H9 (cell line): ENCODE results near the gene ETHE1. TPM values are rescaled to one million over a fixed set of nuclear protein-coding genes. Genes with fewer than 3 reads are reported as not detected.

Source experiments
- DNase-seq: peaks from one replicate; pipeline ENCODE4 v3.0.0-alpha.2; 2017
- H2AFZ ChIP-seq: one replicate; pipeline ENCODE4 v1.6.1; 2013; ENCODE audit warnings: mild to moderate bottlenecking, low read length, control low read depth, moderate library complexity
- H2AK5ac ChIP-seq: 2 replicates; pipeline ENCODE4 v1.6.1; 2013; ENCODE audit warnings: low read length, control low read depth, mixed read lengths; ENCODE audit not compliant: insufficient read length
- H2BK120ac ChIP-seq: one replicate; pipeline ENCODE4 v1.6.1; 2013; ENCODE audit warnings: low read depth, mild to moderate bottlenecking, low read length, control low read depth, inconsistent platforms; ENCODE audit not compliant: poor library complexity, severe bottlenecking
- H2BK12ac ChIP-seq: 2 replicates; pipeline ENCODE4 v1.6.1; 2013; ENCODE audit warnings: low read length, control low read depth, mixed read lengths, low read depth; ENCODE audit not compliant: insufficient read length
- H2BK15ac ChIP-seq: 2 replicates; pipeline ENCODE4 v1.6.1; 2013; ENCODE audit warnings: low read depth, low read length, control low read depth
- H2BK20ac ChIP-seq: one replicate; pipeline ENCODE4 v1.6.1; 2013; ENCODE audit warnings: low read depth, mild to moderate bottlenecking, low read length, control low read depth, inconsistent platforms; ENCODE audit not compliant: poor library complexity, severe bottlenecking
- H2BK5ac ChIP-seq: 2 replicates; pipeline ENCODE4 v1.6.1; 2013; ENCODE audit warnings: low read length, control low read depth, mixed read lengths; ENCODE audit not compliant: insufficient read length
- H3K14ac ChIP-seq: 2 replicates; pipeline ENCODE4 v1.6.1; 2013; ENCODE audit warnings: low read length, control low read depth; ENCODE audit not compliant: insufficient read depth
- H3K18ac ChIP-seq: 2 replicates; pipeline ENCODE4 v1.6.1; 2013; ENCODE audit warnings: low read depth, mild to moderate bottlenecking, mixed read lengths, low read length, control low read depth; ENCODE audit not compliant: insufficient read length
- H3K23ac ChIP-seq: 2 replicates; pipeline ENCODE4 v1.6.1; 2013; ENCODE audit warnings: low read length, control low read depth, mixed read lengths, low read depth; ENCODE audit not compliant: insufficient read length
- H3K23me2 ChIP-seq: 2 replicates; pipeline ENCODE4 v1.6.1; 2013; ENCODE audit warnings: low read depth, mild to moderate bottlenecking, mixed read lengths, low read length, control low read depth; ENCODE audit not compliant: insufficient read length, poor library complexity, severe bottlenecking
- H3K27ac ChIP-seq: 2 replicates; pipeline ENCODE4 v1.5.1; 2013; ENCODE audit warnings: low read length, control low read depth, mixed read lengths, low read depth; ENCODE audit not compliant: insufficient read length
- H3K27me3 ChIP-seq: 2 replicates; pipeline ENCODE4 v1.6.1; 2013; ENCODE audit warnings: low read length, control low read depth, inconsistent platforms; ENCODE audit not compliant: insufficient read depth
- H3K4ac ChIP-seq: 2 replicates; pipeline ENCODE4 v1.6.1; 2013; ENCODE audit warnings: low read depth, mild to moderate bottlenecking, control low read depth, inconsistent platforms, low read length, moderate library complexity
- H3K4me1 ChIP-seq: 2 replicates; pipeline ENCODE4 v1.6.1; 2013; ENCODE audit warnings: low read length, control low read depth, inconsistent platforms; ENCODE audit not compliant: insufficient read depth
- H3K4me2 ChIP-seq: 2 replicates; pipeline ENCODE4 v1.6.1; 2013; ENCODE audit warnings: low read length, control low read depth, mixed read lengths; ENCODE audit not compliant: insufficient read length, insufficient read depth
- H3K56ac ChIP-seq: 2 replicates; pipeline ENCODE4 v1.6.1; 2013; ENCODE audit warnings: low read depth, mild to moderate bottlenecking, mixed read lengths, low read length, control low read depth; ENCODE audit not compliant: insufficient read length
- H3K79me1 ChIP-seq: 2 replicates; pipeline ENCODE4 v1.6.1; 2013; ENCODE audit warnings: low read depth, mild to moderate bottlenecking, moderate library complexity, low read length, control low read depth, inconsistent platforms; ENCODE audit not compliant: insufficient read depth, poor library complexity, severe bottlenecking
- H3K79me2 ChIP-seq: 2 replicates; pipeline ENCODE4 v1.6.1; 2013; ENCODE audit warnings: low read length, control low read depth, inconsistent platforms; ENCODE audit not compliant: insufficient read depth
- H3K9ac ChIP-seq: 2 replicates; pipeline ENCODE4 v1.6.1; 2013; ENCODE audit warnings: low read length, control low read depth, mixed read lengths; ENCODE audit not compliant: insufficient read length; ENCODE audit errors: extremely low read depth
- H3K9me3 ChIP-seq: one replicate; pipeline ENCODE4 v1.6.1; 2013; ENCODE audit warnings: low read depth, low read length, inconsistent platforms; ENCODE audit not compliant: control insufficient read depth
- H3T11ph ChIP-seq: one replicate; pipeline ENCODE4 v1.6.1; 2013; ENCODE audit warnings: mild to moderate bottlenecking, low read length, control low read depth, inconsistent platforms
- H4K20me1 ChIP-seq: one replicate; pipeline ENCODE4 v1.6.1; 2013; ENCODE audit not compliant: control insufficient read depth, insufficient read length, insufficient read depth
- H4K5ac ChIP-seq: 2 replicates; pipeline ENCODE4 v1.6.1; 2013; ENCODE audit warnings: low read depth, mild to moderate bottlenecking, mixed read lengths, low read length, control low read depth; ENCODE audit not compliant: insufficient read length
- H4K8ac ChIP-seq: replicated peaks from 2 replicates; pipeline ENCODE4 v1.6.1; 2013; ENCODE audit warnings: low read length, control low read depth, mixed read lengths, low read depth; ENCODE audit not compliant: insufficient read length
- H4K91ac ChIP-seq: 2 replicates; pipeline ENCODE4 v1.6.1; 2013; ENCODE audit warnings: low read depth, mild to moderate bottlenecking, moderate library complexity, mixed read lengths, low read length, control low read depth; ENCODE audit not compliant: insufficient read length
- H3K27ac Mint-ChIP-seq, 3 experiments: 2 replicates in 2 of 3; 3 replicates in 1 of 3; pipeline ENCODE4 v1.8.0; 2020 to 2021; ENCODE audit warnings: mixed read lengths in 3 of 3, mild to moderate bottlenecking in 1 of 3, moderate library complexity in 1 of 3
- H3K27me3 Mint-ChIP-seq: 2 replicates; pipeline ENCODE4 v1.8.0; 2021; ENCODE audit warnings: low read depth, mild to moderate bottlenecking, moderate library complexity, mixed read lengths
- H3K36me3 Mint-ChIP-seq, 3 experiments: 2 replicates in 2 of 3; 3 replicates in 1 of 3; pipeline ENCODE4 v1.8.0; 2020 to 2021; ENCODE audit warnings: low read depth in 3 of 3, mixed read lengths in 3 of 3; ENCODE audit not compliant: insufficient read depth in 1 of 3
- H3K4me1 Mint-ChIP-seq, 2 experiments: 2 replicates each; pipeline ENCODE4 v1.8.0; 2020; ENCODE audit warnings: mixed read lengths in 2 of 2
- H3K4me3 Mint-ChIP-seq, 2 experiments: 2 replicates in 1 of 2; 3 replicates in 1 of 2; pipeline ENCODE4 v1.8.0; 2020 to 2021; ENCODE audit warnings: mild to moderate bottlenecking in 2 of 2, mixed read lengths in 2 of 2, moderate library complexity in 1 of 2
- H3K9me3 Mint-ChIP-seq, 2 experiments: 2 replicates in 1 of 2; 3 replicates in 1 of 2; pipeline ENCODE4 v1.8.0; 2020; ENCODE audit warnings: mild to moderate bottlenecking in 2 of 2, mixed read lengths in 2 of 2, moderate library complexity in 1 of 2
- CTCF ChIP-seq: fragments of 200-600 bp; sonication (generic); conservative IDR thresholded peaks from 3 replicates; pipeline ENCODE4 v1.8.0; 2021; ENCODE audit warnings: antibody characterized with exemption, mild to moderate bottlenecking
- WGBS: extraction: QIAGEN DNeasy Blood & Tissue Kit; methylation state at CpG from one replicate; pipeline ENCODE4 v1.1.7; 2013; ENCODE audit warnings: missing lambda C conversion rate, low lambda C conversion rate, mixed read lengths; ENCODE audit not compliant: insufficient read length; ENCODE audit errors: extremely low coverage; 5-methylcytosine and 5-hydroxymethylcytosine counted together
- total RNA-seq: library from RNA; stranded (reverse); gene quantifications from 2 replicates; pipeline ENCODE4 v1.2.1, GENCODE V29; 2021

ETHE1 gene
- total RNA-seq, 1 experiment from 2014 or later = 18.8 TPM

GRCh38 chr19:43504426-43505185, 22.4 kb downstream of the ETHE1 start, which contains the start of gene PHLDB3:
Gene PHLDB3 (minus strand): TSS chr19:43504746. CDS start chr19:43504118, 628 bp downstream.
- Histone ChIP-seq H3K18ac (peak within 1 kb of the TSS; percentile 70), H4K20me1 (no peaks in the 10 kb centered on the region), H3K9me3 (no peaks in the 10 kb centered on the region), H2AFZ (peak within 1 kb of the TSS; percentile 32), H3K4me1 (no peaks in the 10 kb centered on the region), H3K79me1 (no peaks in the 10 kb centered on the region), H3K4ac (no peak within 1 kb of the TSS), H2BK5ac (no peak within 1 kb of the TSS), H3K4me2 (peak within 1 kb of the TSS; percentile 98), H3K9ac (peak within 1 kb of the TSS; percentile 52), H4K91ac (no peak within 1 kb of the TSS), H3K23ac (no peak within 1 kb of the TSS), H4K5ac (no peak within 1 kb of the TSS), H3K27me3 (peaks cover 4% of the 10 kb centered on the region; the same call in 1 of the 2 replicates), H2AK5ac (no peak within 1 kb of the TSS), H2BK20ac (no peak within 1 kb of the TSS), H3K23me2 (peaks cover 21% of the 10 kb centered on the region), H3K14ac (peak within 1 kb of the TSS; percentile 70), H4K8ac (no peak within 1 kb of the TSS), H2BK12ac (no peak within 1 kb of the TSS), H3K79me2 (no peaks in the 10 kb centered on the region), H3K27ac (no peak within 1 kb of the TSS), H2BK15ac (peak within 1 kb of the TSS; percentile 87; the same call in 1 of the 2 replicates), H2BK120ac (no peak within 1 kb of the TSS), H3T11ph (no peak within 1 kb of the TSS), H3K56ac (no peak within 1 kb of the TSS)
- Mint-ChIP-seq H3K4me3 (peak within 1 kb of the TSS; percentile 81 to 87), H3K9me3 (no peaks in the 10 kb centered on the region; a peak in 1 of 5 replicates), H3K36me3 (peaks cover 6 to 7% (median 6%) of the 10 kb centered on the region in 3 experiments; a peak in 5 of 7 replicates), H3K27me3 (peaks cover 12% of the 10 kb centered on the region), H3K27ac (peak within 1 kb of the TSS in 2 of 3 experiments; percentile 53 to 72; a peak in 3 of 7 replicates), H3K4me1 (peaks cover 12 to 25% of the 10 kb centered on the region in 2 experiments)
- peak; percentile 64 for DNase-seq
- no peak; the same call in 2 of the 3 replicates for TF ChIP-seq CTCF
- WGBS = no CpG with 5 or more reads among the region's 42 CpGs
